Lung (tissue), 12 donors: ENCODE results near the gene MAP2K5. TPM values are rescaled to one million over a fixed set of nuclear protein-coding genes. Genes with fewer than 3 reads are reported as not detected.

Source experiments
- ATAC-seq: fragments of 200-7000 bp; cut with Tn5 transposase; one replicate; pipeline ENCODE4 v1.9.1; 2020; ENCODE audit warnings: moderate number of reproducible peaks; ENCODE audit not compliant: insufficient read depth, low FRiP score
- DNase-seq, 3 donors: peaks; one replicate each; pipeline ENCODE4 v3.0.0-alpha.2; 2013 to 2017
- H3K27ac ChIP-seq, 2 donors: one replicate each; pipeline ENCODE4 v1.5.1; 2013; ENCODE audit warnings: mild to moderate bottlenecking in 2 of 2, moderate library complexity in 2 of 2, control low read depth in 1 of 2, inconsistent platforms in 1 of 2, low read depth in 1 of 2, low read length in 1 of 2
- H3K27me3 ChIP-seq, 3 donors: one replicate each; pipeline ENCODE4 v1.5.1; 2013; ENCODE audit warnings: low read length in 2 of 3; ENCODE audit not compliant: control insufficient read depth in 3 of 3, insufficient read depth in 3 of 3
- H3K36me3 ChIP-seq, 4 donors: one replicate each; pipeline ENCODE4 v1.5.1; 2013; ENCODE audit warnings: low read length in 4 of 4, mild to moderate bottlenecking in 1 of 4, moderate library complexity in 1 of 4; ENCODE audit not compliant: control insufficient read depth in 4 of 4, insufficient read depth in 4 of 4
- H3K4me1 ChIP-seq, 5 donors: one replicate each; pipeline ENCODE4 v1.5.1; 2013; ENCODE audit warnings: low read length in 5 of 5, mild to moderate bottlenecking in 2 of 5, moderate library complexity in 1 of 5; ENCODE audit not compliant: control insufficient read depth in 5 of 5, insufficient read depth in 5 of 5
- H3K4me3 ChIP-seq: one replicate; pipeline ENCODE4 v1.5.1; 2013; ENCODE audit warnings: mild to moderate bottlenecking, control low read depth, moderate library complexity
- H3K9ac ChIP-seq, 2 donors: one replicate each; pipeline ENCODE4 v1.5.1; 2013; ENCODE audit warnings: low read length in 2 of 2, control low read depth in 1 of 2; ENCODE audit not compliant: insufficient read depth in 1 of 2
- H3K9me3 ChIP-seq, 4 donors: one replicate each; pipeline ENCODE4 v1.5.1; 2013; ENCODE audit warnings: low read length in 3 of 4, mild to moderate bottlenecking in 1 of 4, moderate library complexity in 1 of 4; ENCODE audit not compliant: control insufficient read depth in 4 of 4, insufficient read depth in 3 of 4
- WGBS, 2 donors: extraction: QIAGEN DNeasy Blood & Tissue Kit; methylation state at CpG; one replicate each; pipeline ENCODE4 v1.1.7; 2013; 5-methylcytosine and 5-hydroxymethylcytosine counted together
- polyA plus RNA-seq, 2 donors: library from polyadenylated mRNA; stranded (reverse); fragments of 200-250 nt; gene quantifications; one replicate each; pipeline ENCODE4 v1.2.1, GENCODE V29; 2013
- total RNA-seq, 2 donors: library from RNA; depleted of rRNA in 1 of 2; stranded (reverse); fragments of >200 nt in 1 of 2; gene quantifications; one replicate each; pipeline ENCODE4 v1.2.1, GENCODE V29; 2014 to 2021
- TF ChIP-seq, protein P1 (sequence below): IDR thresholded peaks from 2 replicates; pipeline ENCODE4 v1.5.1; 2012; ENCODE audit warnings: mild to moderate bottlenecking; ENCODE audit errors: control extremely low read depth, extremely low read depth
- donor health status: control.
- donor health status: control.
- donor health status: Bipolar disorder and iron deficiency.
- donor health status: healthy.
- donor health status: DM: yes; HTN: yes; CAD: no.

The MAP2K5 gene
- total and polyA plus RNA-seq, 4 donors, result 6.3 to 19.1 (median 12.4) TPM

- H3K36me3 ChIP-seq, result peaks cover 0 to 4% (median 0%) of the 10 kb centered on the region in 4 donors
- H3K9me3 ChIP-seq, result peaks cover 0 to under 1% (median 0%) of the 10 kb centered on the region in 4 donors
Observed at GRCh38 chr15:67799801-67800205, 257.3 kb downstream of the MAP2K5 start.

GRCh38 chr15:67801142-67801541, 258.6 kb downstream of the MAP2K5 start:
- ATAC-seq, result no peak
- WGBS, 2 donors, result 98 to 100% methylated on average over 2 of the region's 2 CpGs

More at GRCh38 chr15:67799801-67800205, 257.3 kb downstream of the MAP2K5 start:
- TF ChIP-seq, protein P1, sequence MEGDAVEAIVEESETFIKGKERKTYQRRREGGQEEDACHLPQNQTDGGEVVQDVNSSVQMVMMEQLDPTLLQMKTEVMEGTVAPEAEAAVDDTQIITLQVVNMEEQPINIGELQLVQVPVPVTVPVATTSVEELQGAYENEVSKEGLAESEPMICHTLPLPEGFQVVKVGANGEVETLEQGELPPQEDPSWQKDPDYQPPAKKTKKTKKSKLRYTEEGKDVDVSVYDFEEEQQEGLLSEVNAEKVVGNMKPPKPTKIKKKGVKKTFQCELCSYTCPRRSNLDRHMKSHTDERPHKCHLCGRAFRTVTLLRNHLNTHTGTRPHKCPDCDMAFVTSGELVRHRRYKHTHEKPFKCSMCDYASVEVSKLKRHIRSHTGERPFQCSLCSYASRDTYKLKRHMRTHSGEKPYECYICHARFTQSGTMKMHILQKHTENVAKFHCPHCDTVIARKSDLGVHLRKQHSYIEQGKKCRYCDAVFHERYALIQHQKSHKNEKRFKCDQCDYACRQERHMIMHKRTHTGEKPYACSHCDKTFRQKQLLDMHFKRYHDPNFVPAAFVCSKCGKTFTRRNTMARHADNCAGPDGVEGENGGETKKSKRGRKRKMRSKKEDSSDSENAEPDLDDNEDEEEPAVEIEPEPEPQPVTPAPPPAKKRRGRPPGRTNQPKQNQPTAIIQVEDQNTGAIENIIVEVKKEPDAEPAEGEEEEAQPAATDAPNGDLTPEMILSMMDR, result no peak
- DNase-seq, result no peak
- 58 to 86% methylated on average over 6 of the region's 6 CpGs for WGBS, 2 donors
- Histone ChIP-seq H3K4me3 (no peak overlapping the region), H3K27me3 (no peaks in the 10 kb centered on the region), H3K9ac (no peak overlapping the region), H3K27ac (no peak overlapping the region), H3K4me1 (peaks cover 0 to 4% (median 0%) of the 10 kb centered on the region in 5 donors)
- ATAC-seq, result no peak

GRCh38 chr15:67801926-67802914, 259.7 kb downstream of the MAP2K5 start:
- H3K9me3 ChIP-seq, result no peaks in the 10 kb centered on the region
- H3K36me3 ChIP-seq, result peaks cover 0 to 12% (median 1%) of the 10 kb centered on the region in 4 donors
- H3K27ac ChIP-seq, result no peak overlapping the region
- no peak overlapping the region for H3K4me3 ChIP-seq
- WGBS, 2 donors, result 89 to 93% methylated on average over 19 of the region's 19 CpGs
- TF ChIP-seq, protein P1, result no peak
- peaks cover 0 to 3% (median 0%) of the 10 kb centered on the region in 5 donors for H3K4me1 ChIP-seq
- ATAC-seq, result no peak
- H3K27me3 ChIP-seq, result no peaks in the 10 kb centered on the region
- no peak overlapping the region for H3K9ac ChIP-seq
- no peak for DNase-seq

More at GRCh38 chr15:67801142-67801541, 258.6 kb downstream of the MAP2K5 start:
- Histone ChIP-seq H3K9me3 (no peaks in the 10 kb centered on the region), H3K27me3 (no peaks in the 10 kb centered on the region), H3K27ac (no peak overlapping the region), H3K36me3 (peaks cover 0 to 5% (median under 1%) of the 10 kb centered on the region in 4 donors), H3K4me3 (no peak overlapping the region), H3K9ac (no peak overlapping the region), H3K4me1 (peaks cover 0 to 4% (median 0%) of the 10 kb centered on the region in 5 donors)
- TF ChIP-seq, protein P1, result no peak
- DNase-seq, result no peak
